Osteocyte (in vitro differentiated cells): ENCODE measurements around the gene VPS26B. TPM values are rescaled to one million over a fixed set of nuclear protein-coding genes. Genes with fewer than 3 reads are reported as not detected.

Experiments used
- DNase-seq: peaks from one replicate; pipeline ENCODE4 v3.0.0; 2021; ENCODE audit warnings: mixed read lengths; ENCODE audit not compliant: unreplicated experiment; ENCODE audit errors: extremely low spot score
- H3K27ac Mint-ChIP-seq: one replicate; pipeline ENCODE4 v1.8.0; 2021; ENCODE audit warnings: mild to moderate bottlenecking, mixed read lengths; ENCODE audit not compliant: unreplicated experiment
- H3K27me3 Mint-ChIP-seq: one replicate; pipeline ENCODE4 v1.8.0; 2021; ENCODE audit warnings: mixed read lengths; ENCODE audit not compliant: unreplicated experiment
- H3K36me3 Mint-ChIP-seq: one replicate; pipeline ENCODE4 v1.8.0; 2021; ENCODE audit warnings: mixed read lengths; ENCODE audit not compliant: unreplicated experiment
- H3K4me1 Mint-ChIP-seq: one replicate; pipeline ENCODE4 v1.8.0; 2021; ENCODE audit warnings: mixed read lengths; ENCODE audit not compliant: unreplicated experiment
- H3K4me3 Mint-ChIP-seq: one replicate; pipeline ENCODE4 v1.8.0; 2021; ENCODE audit warnings: mild to moderate bottlenecking, moderate library complexity, mixed read lengths; ENCODE audit not compliant: unreplicated experiment
- H3K9me3 Mint-ChIP-seq: one replicate; pipeline ENCODE4 v1.8.0; 2021; ENCODE audit warnings: mixed read lengths; ENCODE audit not compliant: unreplicated experiment
- CTCF ChIP-seq: fragments of 200-600 bp; sonication (generic); IDR thresholded peaks from 2 replicates; pipeline ENCODE4 v1.5.0; 2021; ENCODE audit warnings: antibody characterized with exemption, mild to moderate bottlenecking, moderate library complexity
- total RNA-seq: library from RNA; stranded (reverse); gene quantifications from 2 replicates; pipeline ENCODE4 v1.2.1, GENCODE V29; 2021

The VPS26B gene
- total RNA-seq, 1 donor from 2014 or later, result 54.3 TPM

DNA sequence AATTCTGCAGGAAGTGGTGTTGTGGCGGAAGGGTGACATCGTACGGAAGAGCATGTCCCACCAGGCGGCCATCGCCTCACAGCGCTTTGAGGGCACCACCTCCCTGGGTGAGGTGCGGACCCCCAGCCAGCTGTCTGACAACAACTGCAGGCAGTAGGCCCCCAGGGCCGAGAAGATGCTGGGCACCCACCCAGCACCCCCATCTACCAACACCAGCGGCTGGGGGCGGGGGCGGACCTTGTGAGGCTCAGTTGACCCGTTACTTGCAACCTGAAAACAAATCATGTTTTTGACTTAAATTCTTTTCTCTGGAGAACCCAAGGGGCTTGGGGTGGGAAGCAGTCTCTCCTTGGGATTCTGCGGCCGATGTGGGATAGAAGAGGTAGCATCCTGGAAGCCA lies 21.0 kb downstream of the VPS26B start:
- no peak for DNase-seq
- Mint-ChIP-seq H3K27ac (no peak overlapping the region), H3K4me1 (no peaks in the 10 kb centered on the region), H3K4me3 (no peak overlapping the region), H3K27me3 (no peaks in the 10 kb centered on the region), H3K9me3 (no peaks in the 10 kb centered on the region), H3K36me3 (peaks cover 43% of the 10 kb centered on the region)
- TF ChIP-seq CTCF, result no peak

DNA sequence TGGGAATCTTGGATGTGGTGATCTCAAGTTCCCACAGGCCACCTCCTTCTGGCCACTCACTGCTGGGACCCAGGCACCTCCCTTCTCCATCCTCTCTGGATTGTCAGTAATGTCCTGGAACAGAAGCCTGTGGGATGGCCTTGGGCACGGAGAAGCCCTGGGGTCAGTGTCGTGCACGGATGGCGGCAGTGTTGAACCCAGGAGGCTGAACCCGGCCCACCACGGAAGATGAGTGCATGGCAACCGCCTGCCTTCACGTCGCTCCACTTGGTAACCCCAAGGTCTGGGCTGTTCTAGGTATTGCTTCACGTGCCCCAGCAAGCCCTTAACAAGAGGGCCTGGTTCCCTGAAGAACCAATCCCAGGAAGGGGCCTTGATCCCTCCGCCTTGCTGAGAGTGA lies 21.6 kb downstream of the VPS26B start:
- no peaks in the 10 kb centered on the region for H3K27me3 Mint-ChIP-seq
- no peaks in the 10 kb centered on the region for H3K4me1 Mint-ChIP-seq
- no peaks in the 10 kb centered on the region for H3K9me3 Mint-ChIP-seq
- TF ChIP-seq CTCF, result no peak
- no peak overlapping the region for H3K4me3 Mint-ChIP-seq
- DNase-seq, result no peak
- peaks cover 43% of the 10 kb centered on the region for H3K36me3 Mint-ChIP-seq
- no peak overlapping the region for H3K27ac Mint-ChIP-seq

DNA sequence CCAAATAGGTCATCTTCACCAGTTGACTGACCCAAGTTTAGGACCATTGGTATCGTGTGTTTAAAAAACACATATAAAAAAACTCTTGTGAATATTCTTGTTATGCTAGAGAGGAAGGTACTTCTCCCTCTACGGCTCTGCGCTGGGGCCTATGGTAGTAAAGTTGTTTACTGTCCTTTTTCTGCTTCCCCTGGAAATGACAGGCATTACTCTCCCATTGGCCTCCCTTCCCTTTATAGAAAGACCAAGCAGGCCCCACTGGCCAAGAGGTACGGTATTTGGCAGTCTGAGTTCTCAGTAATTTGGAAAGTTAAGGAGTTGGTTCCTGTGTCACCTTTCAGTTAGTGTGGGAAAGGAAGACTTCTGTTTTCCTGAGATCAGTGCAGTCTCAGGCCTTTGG lies 22.2 kb downstream of the VPS26B start:
- TF ChIP-seq CTCF, result no peak
- Mint-ChIP-seq H3K9me3 (no peaks in the 10 kb centered on the region), H3K4me1 (peaks cover 1% of the 10 kb centered on the region), H3K36me3 (peaks cover 43% of the 10 kb centered on the region), H3K27ac (no peak overlapping the region), H3K27me3 (no peaks in the 10 kb centered on the region), H3K4me3 (no peak overlapping the region)
- DNase-seq, result no peak

DNA sequence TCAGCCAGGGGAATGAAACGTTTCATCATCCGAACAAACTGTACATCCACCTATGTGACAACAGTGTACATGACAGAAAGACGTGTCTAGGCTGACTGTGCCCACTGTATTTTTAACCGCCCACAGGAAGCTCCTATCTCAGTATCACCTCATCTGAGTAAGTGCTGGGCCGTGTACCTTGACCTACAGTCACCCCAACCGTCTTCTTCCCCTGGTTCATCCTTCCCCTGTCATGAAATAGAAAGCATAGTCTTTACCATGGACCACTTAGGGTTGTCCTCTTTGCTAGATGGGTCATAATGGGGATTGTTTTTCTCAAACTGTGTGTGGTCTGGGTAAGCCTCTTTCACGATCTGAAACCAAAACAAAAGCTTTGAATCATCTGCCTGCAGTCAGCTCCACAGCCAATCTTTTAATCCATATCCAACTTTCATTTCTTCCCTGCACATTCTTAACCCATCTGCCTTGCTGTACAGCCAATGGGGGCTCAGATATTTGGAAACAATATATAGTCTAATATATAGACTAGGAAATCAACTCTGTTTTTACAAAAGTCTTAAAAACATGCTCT lies 24.5 kb downstream of the VPS26B start:
- peaks cover 12% of the 10 kb centered on the region for H3K4me1 Mint-ChIP-seq
- no peaks in the 10 kb centered on the region for H3K9me3 Mint-ChIP-seq
- peaks cover 33% of the 10 kb centered on the region for H3K36me3 Mint-ChIP-seq
- H3K27ac Mint-ChIP-seq, result no peak overlapping the region
- H3K4me3 Mint-ChIP-seq, result no peak overlapping the region
- no peaks in the 10 kb centered on the region for H3K27me3 Mint-ChIP-seq
- DNase-seq, result no peak
- no peak for TF ChIP-seq CTCF

- no peak overlapping the region for H3K27ac Mint-ChIP-seq
- no peaks in the 10 kb centered on the region for H3K9me3 Mint-ChIP-seq
- peaks cover 20% of the 10 kb centered on the region for H3K4me1 Mint-ChIP-seq
- H3K4me3 Mint-ChIP-seq, result no peak overlapping the region
- H3K27me3 Mint-ChIP-seq, result no peaks in the 10 kb centered on the region
- peaks cover 25% of the 10 kb centered on the region for H3K36me3 Mint-ChIP-seq
- no peak for DNase-seq
- no peak for TF ChIP-seq CTCF
Observed at GRCh38 chr11:134250246-134250645, 25.8 kb downstream of the VPS26B start.
